HG02642 (cell line): ENCODE results near the gene ITPK1.

Experiments
- ATAC-seq: cut with Tn5 transposase; IDR thresholded peaks from one replicate; pipeline ENCODE4 v1.9.1; 2021; ENCODE audit warnings: mild to moderate bottlenecking; ENCODE audit not compliant: unreplicated experiment, poor library complexity

ITPK1 gene

GRCh38 chr14:92934196-92935085 lies 181.3 kb downstream of the ITPK1 start:
- ATAC-seq = no peak

- ATAC-seq = no peak
Observed at GRCh38 chr14:92933481-92933880, 182.2 kb downstream of the ITPK1 start.

DNA sequence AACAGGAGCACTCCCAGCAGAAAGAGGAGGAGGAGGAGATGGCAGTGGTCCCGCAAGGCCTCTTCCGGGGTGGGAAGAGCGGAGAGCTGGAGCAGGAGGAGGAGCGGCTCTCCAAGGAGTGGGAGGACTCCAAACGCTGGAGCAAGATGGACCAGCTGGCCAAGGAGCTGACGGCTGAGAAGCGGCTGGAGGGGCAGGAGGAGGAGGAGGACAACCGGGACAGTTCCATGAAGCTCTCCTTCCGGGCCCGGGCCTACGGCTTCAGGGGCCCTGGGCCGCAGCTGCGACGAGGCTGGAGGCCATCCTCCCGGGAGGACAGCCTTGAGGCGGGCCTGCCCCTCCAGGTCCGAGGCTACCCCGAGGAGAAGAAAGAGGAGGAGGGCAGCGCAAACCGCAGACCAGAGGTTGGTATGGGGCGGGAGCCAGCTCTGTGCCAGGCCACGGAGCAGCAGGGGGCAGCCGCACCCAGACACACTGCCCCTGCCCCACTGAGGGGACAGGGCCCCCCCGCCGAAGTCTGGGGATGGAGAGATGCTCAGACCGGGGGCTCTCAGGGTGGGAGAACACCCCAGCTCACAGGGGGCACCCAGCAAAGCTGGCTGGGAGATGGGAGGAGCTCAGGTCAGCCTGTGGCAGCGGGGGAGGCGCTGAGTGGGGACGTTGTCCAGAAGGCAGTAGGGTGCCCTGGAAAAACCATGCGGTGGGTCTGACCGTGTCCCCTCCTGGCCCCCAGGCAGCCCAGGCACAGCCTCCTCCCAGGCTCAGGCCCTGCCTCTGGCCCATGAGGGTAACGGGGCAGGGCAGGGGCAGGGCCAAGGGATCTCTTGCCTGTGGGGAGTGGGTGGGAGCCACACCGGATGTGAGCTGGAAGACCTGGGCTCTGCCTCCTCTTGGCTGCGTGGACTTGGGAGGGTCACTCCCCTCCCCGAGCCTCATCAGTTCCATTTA lies 183.0 kb downstream of the ITPK1 start:
- ATAC-seq = no peak

- ATAC-seq = no peak
Observed at GRCh38 chr14:92931681-92932447, 183.9 kb downstream of the ITPK1 start.

DNA sequence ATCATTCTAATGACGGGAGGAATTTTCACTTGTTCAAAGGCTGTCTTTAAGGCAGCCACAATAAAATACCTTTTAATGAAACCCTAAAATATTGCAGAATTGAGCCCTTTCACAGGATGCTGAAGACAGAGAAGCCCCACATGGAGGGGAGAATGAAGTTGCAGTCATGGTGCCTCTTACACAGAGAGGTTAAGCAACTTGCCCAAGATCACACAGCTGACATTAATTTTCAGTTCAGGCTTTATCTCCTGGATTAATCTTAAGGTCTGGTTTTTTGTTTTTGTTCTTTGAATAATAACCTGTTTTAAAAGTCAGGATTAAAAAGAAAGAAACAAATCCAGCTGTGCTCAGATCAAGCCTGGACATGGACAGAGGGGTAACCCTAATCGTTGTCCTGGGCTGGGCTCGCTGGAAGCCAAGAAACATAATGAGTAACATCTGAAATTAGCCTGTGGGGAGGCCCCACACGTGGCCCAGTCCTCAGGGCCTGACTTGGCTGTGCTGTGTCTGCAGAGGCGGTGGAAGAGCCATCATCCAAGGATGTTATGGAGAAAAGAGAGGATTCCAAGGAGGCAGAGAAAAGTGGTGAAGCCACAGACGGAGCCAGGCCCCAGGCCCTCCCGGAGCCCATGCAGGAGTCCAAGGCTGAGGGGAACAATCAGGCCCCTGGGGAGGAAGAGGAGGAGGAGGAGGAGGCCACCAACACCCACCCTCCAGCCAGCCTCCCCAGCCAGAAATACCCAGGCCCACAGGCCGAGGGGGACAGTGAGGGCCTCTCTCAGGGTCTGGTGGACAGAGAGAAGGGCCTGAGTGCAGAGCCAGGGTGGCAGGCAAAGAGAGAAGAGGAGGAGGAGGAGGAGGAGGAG lies 184.8 kb downstream of the ITPK1 start:
- no peak for ATAC-seq

DNA sequence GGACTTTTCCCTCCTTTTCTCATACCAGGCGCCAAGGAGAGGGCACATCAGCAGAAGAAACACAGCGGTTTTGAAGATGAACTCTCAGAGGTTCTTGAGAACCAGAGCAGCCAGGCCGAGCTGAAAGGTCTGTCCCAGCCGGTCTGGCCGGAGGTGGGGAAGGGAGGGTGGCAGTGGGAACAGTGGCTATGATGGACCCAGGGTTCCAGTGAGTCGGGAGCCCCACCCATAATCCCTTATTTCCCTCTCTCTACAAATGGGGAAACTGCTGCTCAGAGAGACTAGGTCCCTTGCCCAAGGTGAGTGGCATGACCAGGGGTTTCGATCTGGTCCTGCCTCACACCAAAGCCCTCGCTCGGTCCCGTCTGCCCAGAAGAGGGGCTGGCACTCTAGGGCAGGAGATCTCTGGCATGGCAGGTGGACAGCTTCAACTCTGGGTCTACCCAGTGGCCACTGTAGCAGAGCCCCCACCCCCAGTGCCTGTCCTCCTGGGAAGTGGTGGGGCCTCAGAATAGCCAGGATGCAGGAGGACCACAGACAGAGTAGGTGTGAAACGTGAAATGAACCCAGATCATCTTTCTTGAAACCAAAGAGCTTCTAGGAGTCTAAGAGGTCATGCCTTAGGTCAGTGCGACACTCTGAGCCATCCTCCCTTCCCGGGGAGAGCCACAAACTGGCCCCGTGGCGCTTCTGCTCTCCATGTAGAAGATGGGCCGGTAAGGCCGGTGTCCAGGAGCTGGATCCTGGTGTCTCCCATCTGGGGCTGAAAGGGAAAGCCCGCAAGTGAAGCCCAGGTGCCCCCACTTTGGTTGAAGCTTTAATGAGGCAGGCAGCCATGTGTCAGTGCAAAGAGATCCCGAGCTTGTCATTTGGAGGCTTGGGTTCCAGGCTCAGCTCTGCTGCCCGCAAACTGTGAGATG lies 185.8 kb downstream of the ITPK1 start:
- no peak for ATAC-seq

DNA sequence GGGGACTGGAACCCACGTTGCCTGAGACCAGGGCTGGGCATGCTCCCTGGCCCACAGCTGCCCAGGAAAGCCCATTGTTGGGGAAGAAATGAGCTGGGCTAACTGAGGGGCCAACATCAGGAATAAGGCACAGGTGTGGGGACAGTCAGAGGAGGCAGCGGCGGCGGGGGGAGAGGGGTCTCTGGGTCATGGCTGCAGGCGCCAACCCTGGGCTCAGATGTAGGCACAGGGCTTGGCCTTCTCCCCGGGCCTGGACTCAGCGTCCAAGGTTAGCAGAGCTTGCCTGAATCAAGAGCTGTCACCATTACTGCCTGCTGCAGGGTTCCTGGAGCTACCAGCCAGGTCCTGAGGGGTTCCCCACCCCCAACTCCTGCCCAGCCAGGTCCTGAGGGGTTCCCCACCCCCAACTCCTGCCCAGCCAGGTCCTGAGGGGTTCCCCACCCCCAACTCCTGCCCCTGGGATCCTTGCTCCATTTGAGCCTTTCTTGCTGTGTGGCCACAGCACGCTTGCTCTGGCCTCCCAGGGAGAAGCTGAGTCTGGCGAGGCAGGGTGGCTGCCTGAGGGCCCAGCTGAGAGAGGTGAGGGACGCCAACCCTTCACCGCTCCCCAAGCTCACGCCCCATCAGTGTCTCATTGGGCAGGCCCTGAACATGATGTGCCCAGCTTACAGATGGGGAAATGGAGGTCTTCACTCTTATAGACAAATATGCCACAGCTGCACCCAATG lies 186.6 kb downstream of the ITPK1 start:
- ATAC-seq = no peak

DNA sequence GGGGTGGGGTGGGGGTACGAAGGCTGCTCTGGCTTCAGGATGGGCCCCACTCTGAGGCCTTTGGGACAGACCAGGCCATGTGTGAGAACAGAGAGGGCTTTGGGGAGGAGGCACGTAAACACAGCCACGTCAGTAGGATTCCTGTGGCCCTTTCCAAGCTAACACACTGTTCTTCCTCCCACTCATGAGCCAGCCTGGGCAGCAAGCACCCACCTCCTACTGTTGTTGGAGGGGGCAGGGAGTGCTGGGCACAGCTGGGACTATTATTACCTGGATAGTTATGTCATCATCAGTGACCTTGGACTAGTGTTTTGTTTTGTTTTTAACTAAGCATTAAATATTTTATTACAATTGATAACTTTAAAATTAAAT lies 187.5 kb downstream of the ITPK1 start:
- no peak for ATAC-seq

DNA sequence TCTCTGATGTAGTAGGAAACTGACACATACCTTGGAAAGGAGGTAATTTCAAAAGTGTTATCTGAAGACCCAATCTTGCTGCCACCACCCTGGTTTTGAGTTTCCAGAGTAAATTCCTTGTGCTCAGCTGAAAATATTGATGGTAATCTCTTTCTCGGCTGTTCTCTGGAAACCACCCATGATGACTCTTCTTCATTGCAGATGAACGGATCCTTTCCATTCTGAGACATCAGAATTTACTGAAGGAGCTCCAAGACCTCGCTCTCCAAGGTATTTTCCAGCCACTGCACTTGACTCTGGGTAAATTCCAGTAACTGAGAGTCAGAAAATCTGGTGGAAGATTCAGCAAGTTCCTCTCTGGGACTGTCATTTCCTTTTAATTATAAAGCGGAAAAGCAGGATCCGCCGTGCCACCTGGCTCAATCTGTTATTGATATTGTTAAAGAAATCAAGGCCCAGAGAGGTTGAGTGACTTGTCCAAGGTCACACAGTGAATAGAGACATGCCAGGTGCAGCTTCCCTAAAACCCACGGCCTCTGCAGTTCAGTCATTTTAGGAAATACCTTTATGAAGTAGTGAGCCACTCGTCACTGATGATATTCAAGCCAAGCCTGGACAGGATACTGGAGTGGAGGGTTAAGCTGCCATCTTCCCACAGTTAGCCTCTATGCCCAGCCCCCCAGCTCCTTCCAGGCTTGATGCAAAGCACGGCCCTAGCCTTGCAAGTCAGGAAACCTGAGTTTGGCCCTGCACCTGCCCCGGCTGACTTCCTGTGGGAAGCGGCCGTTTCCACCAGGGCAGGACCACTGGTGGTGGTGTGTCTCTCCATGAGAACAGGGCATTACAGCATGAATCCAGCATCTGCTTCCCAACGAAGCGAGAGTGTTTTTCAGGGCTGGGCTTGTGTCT lies 188.1 kb downstream of the ITPK1 start:
- ATAC-seq = no peak

DNA sequence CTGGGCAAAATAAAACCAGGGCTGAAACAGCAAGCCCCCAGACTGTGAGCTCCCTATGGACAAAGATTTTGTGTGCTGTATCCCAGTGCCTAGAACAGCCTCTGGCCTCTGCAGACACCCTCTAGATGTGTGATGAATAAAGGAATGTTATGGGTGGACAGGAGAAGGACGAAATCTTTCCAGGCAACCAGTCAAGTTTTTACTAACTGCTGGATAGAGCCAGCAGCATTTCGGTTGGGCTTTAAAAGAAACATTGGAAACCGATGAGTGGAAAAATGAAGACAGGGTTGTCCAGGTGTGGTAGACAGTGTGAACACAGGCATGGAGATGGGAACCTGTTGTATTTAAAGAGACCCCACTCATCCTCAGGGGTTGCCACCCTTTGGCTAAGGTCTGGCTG lies 188.8 kb downstream of the ITPK1 start:
- no peak for ATAC-seq

GRCh38 chr14:92926180-92926845 lies 189.4 kb downstream of the ITPK1 start:
- no peak for ATAC-seq

- ATAC-seq = no peak
Observed at GRCh38 chr14:92925446-92925845, 190.3 kb downstream of the ITPK1 start.

DNA sequence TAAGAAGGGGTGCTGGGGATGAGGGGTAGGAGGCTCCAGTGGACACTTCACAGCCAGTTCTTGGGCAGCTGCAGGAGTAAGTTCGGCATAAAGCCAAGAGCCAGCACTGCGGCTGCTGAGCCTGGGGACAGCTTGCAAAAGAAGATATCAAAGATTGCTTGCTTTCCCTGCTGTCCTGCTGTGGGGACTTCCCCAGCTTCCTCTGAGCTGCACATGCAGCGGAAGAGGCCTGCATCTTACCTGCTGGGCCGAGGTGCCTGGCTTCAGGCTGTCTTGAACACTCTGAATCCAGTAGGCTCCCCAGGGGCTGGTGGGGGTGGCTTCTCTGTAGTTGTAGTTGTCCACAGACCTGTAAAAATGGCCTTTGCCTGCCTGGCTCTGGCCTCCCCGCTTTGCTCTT lies 191.5 kb downstream of the ITPK1 start:
- no peak for ATAC-seq

DNA sequence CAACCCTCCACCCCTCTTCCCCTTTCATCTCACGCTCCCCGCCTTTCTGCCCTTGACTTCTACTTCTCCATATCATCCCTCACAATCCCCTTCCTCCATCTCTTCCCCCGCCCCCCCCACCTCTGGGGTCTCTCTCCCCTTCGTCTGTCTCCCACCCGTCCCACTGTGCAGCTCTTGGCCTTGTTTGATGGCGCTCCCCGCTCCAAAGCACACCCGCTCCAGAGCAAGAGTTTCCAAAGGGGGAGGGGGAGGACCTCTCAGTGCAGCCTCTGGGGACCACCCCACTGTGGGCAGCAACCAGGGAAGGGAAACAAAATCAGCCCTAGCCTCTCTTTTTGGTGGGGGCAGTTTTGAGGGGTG lies 192.0 kb downstream of the ITPK1 start:
- ATAC-seq = no peak

GRCh38 chr14:92922883-92923743 lies 192.6 kb downstream of the ITPK1 start, which contains the start of gene CHGA:
TSS of gene CHGA (plus strand) at chr14:92923150. CDS start at chr14:92923360, 210 bp downstream.
- ATAC-seq = no peak
